HepG2 (cell line): ENCODE results near the gene MT1M. TPM values are rescaled to one million over a fixed set of nuclear protein-coding genes. Genes with fewer than 3 reads are reported as not detected.

Experiments
- ATAC-seq: fragments of 200-7000 bp; cut with Tn5 transposase; 3 replicates; pipeline ENCODE4 v1.9.1; 2020; ENCODE audit warnings: mild to moderate bottlenecking, moderate library complexity
- BruUV-seq: library from RNA; stranded (reverse); fragments of 400-500 nt; replicated peaks from 2 replicates; lab custom pipeline; 2021; lab: Mats Ljungman, UMichigan
- CTCF ChIA-PET: fragments of 300-600 bp; formaldehyde crosslinking; extraction: SDS; loops from one replicate; lab custom pipeline; 2021; ENCODE audit warnings: low total read pairs, inconsistent platforms, low intra/inter-chr PET ratio; lab: Yijun Ruan, JAX
- POLR2A ChIA-PET: fragments of 350-600 bp; sonication (Branson Sonifier 250); formaldehyde crosslinking; loops from one replicate; lab custom pipeline; 2020; ENCODE audit warnings: antibody characterized with exemption, inconsistent platforms; lab: Yijun Ruan, JAX
- DNase-seq: peaks from one replicate; pipeline ENCODE4 v3.0.0-alpha.2; 2015; ENCODE audit warnings: low spot score
- FAIRE-seq: peaks from 3 replicates; lab custom pipeline; 2011; peaks lifted over from hg19 to GRCh38; lab: Jason Lieb, UNC
- H2AFZ ChIP-seq: one replicate; pipeline ENCODE4 v1.6.1; 2011; ENCODE audit warnings: low read length, inconsistent platforms
- H3K27ac ChIP-seq: fragments of 300-600 bp; 3 replicates; pipeline ENCODE4 v1.8.0; 2011; ENCODE audit warnings: mixed run types, mild to moderate bottlenecking, mixed read lengths, low read length, inconsistent platforms; ENCODE audit not compliant: insufficient read depth; ENCODE audit errors: extremely low read length
- H3K27me3 ChIP-seq, 2 experiments: fragments of 200-600 bp in 1 of 2; 2 replicates in 1 of 2; 3 replicates in 1 of 2; pipeline versions ENCODE4 v1.6.0 to v1.8.0; 2011; ENCODE audit warnings: low read length in 2 of 2, mild to moderate bottlenecking in 2 of 2, moderate library complexity in 2 of 2, inconsistent platforms in 1 of 2; ENCODE audit not compliant: insufficient read depth in 2 of 2, control insufficient read depth in 1 of 2
- H3K36me3 ChIP-seq, 2 experiments: fragments of 200-600 bp in 1 of 2; replicated peaks in 1 of 2; 2 replicates in 1 of 2; 3 replicates in 1 of 2; pipeline versions ENCODE4 v1.5.1 to v1.8.0; 2011; ENCODE audit warnings: low read length in 2 of 2, inconsistent platforms in 1 of 2; ENCODE audit not compliant: insufficient read depth in 2 of 2, control insufficient read depth in 1 of 2
- H3K4me1 ChIP-seq: 2 replicates; pipeline ENCODE4 v1.5.1; 2012; ENCODE audit warnings: low read length, inconsistent platforms; ENCODE audit not compliant: insufficient read depth
- H3K4me2 ChIP-seq: 2 replicates; pipeline ENCODE4 v1.6.0; 2011; ENCODE audit warnings: low read depth, low read length, inconsistent platforms
- H3K4me3 ChIP-seq, 3 experiments: fragments of 200-600 bp in 1 of 3; sonication (generic), shearing (Covaris generic) in 1 of 3; replicated peaks in 1 of 3; 2 replicates each; pipeline ENCODE4 v1.5.1; 2011 to 2016; ENCODE audit warnings: low read length in 3 of 3, inconsistent platforms in 2 of 3, low read depth in 2 of 3, mild to moderate bottlenecking in 2 of 3, control low read depth in 1 of 3, mixed read lengths in 1 of 3; ENCODE audit not compliant: insufficient read depth in 1 of 3
- H3K79me2 ChIP-seq: one replicate; pipeline ENCODE4 v1.6.1; 2011; ENCODE audit warnings: low read length, inconsistent platforms; ENCODE audit not compliant: insufficient read depth
- H3K9ac ChIP-seq: 2 replicates; pipeline ENCODE4 v1.6.0; 2011; ENCODE audit warnings: mild to moderate bottlenecking, low read depth, low read length, inconsistent platforms; ENCODE audit not compliant: insufficient read depth
- H3K9me3 ChIP-seq: 2 replicates; pipeline ENCODE4 v1.5.1; 2012; ENCODE audit warnings: mild to moderate bottlenecking, low read length
- H4K20me1 ChIP-seq: 2 replicates; pipeline ENCODE4 v1.6.0; 2011; ENCODE audit warnings: inconsistent platforms, mild to moderate bottlenecking, low read length, moderate library complexity; ENCODE audit not compliant: insufficient read depth
- FOSL2 ChIP-seq: sonication (generic); formaldehyde crosslinking; IDR thresholded peaks from 2 replicates; pipeline ENCODE4 v1.4.0; 2020; ENCODE audit warnings: missing genetic modification reagents
- HNRNPUL1 ChIP-seq: fragments of 200-400 bp; formaldehyde crosslinking; IDR thresholded peaks from 2 replicates; pipeline ENCODE4 v1.6.1; 2017; ENCODE audit warnings: low read depth, mild to moderate bottlenecking, low read length, moderate library complexity
- HOXA5 ChIP-seq: sonication (generic); formaldehyde crosslinking; IDR thresholded peaks from 2 replicates; pipeline ENCODE4 v1.4.0; 2020; ENCODE audit warnings: missing genetic modification reagents
- MLLT10 ChIP-seq: sonication (generic); formaldehyde crosslinking; IDR thresholded peaks from 2 replicates; pipeline ENCODE4 v1.4.0; 2020; ENCODE audit warnings: missing genetic modification reagents
- NRL ChIP-seq: sonication (generic); formaldehyde crosslinking; IDR thresholded peaks from 2 replicates; pipeline ENCODE4 v1.5.0; 2020; ENCODE audit warnings: missing genetic modification reagents, mild to moderate bottlenecking, moderate library complexity, borderline replicate concordance
- ONECUT2 ChIP-seq: sonication (generic); formaldehyde crosslinking; IDR thresholded peaks from 2 replicates; pipeline ENCODE4 v1.4.0; 2020; ENCODE audit warnings: missing genetic modification reagents
- REPIN1 ChIP-seq: sonication (generic); formaldehyde crosslinking; IDR thresholded peaks from 2 replicates; pipeline ENCODE4 v1.8.0; 2022; ENCODE audit warnings: missing genetic modification reagents, low read depth, mild to moderate bottlenecking, borderline replicate concordance
- TGIF2 ChIP-seq: IDR thresholded peaks from 2 replicates; pipeline ENCODE4 v1.6.1; 2016; ENCODE audit warnings: control low read depth, missing compliant biosample characterization
- ZNF205 ChIP-seq: IDR thresholded peaks from 2 replicates; pipeline ENCODE4 v1.6.1; 2018; ENCODE audit warnings: missing biosample characterization, missing genetic modification reagents
- WGBS: methylation state at CpG from one replicate; pipeline ENCODE4 v1.1.6; 2017; ENCODE audit warnings: low lambda C conversion rate; 5-methylcytosine and 5-hydroxymethylcytosine counted together
- in situ Hi-C: cut with HindIII; loops from 2 replicates; pipeline ENCODE4 v1.10.0; 2017; ENCODE audit warnings: low pct_unique_long_range_greater_than_20kb; ENCODE audit not compliant: extremely low pct_ligation_motif_present
- intact Hi-C: fragments of 100-400 bp; cut with micrococcal nuclease; formaldehyde crosslinking; loops from one replicate; pipeline ENCODE4 v1.10.0; 2022; ENCODE audit not compliant: unreplicated experiment
- polyA plus RNA-seq, 8 experiments: library from polyadenylated mRNA; depleted of rRNA in 3 of 8; stranded (reverse) in 7 of 8; unstranded in 1 of 8; fragments of >200 nt; fragmentation: Illumina TruSeq in 4 of 8; extraction: Trizol in 4 of 8; gene quantifications; 2 replicates each; pipeline versions ENCODE4 v1.2.1 to v1.2.3, GENCODE V29; 2011 to 2016; ENCODE audit warnings: low read depth in 4 of 8, missing spikeins in 1 of 8, mixed read lengths in 1 of 8; ENCODE audit not compliant: insufficient read depth in 1 of 8
- total RNA-seq, 5 experiments: library from RNA; depleted of rRNA; stranded (reverse); fragments of >200 nt; fragmentation: Illumina TruSeq; extraction: Trizol; gene quantifications; 2 replicates each; pipeline ENCODE4 v1.2.3, GENCODE V29; 2016; ENCODE audit warnings: low read depth in 1 of 5

The MT1M gene
- total and polyA plus RNA-seq, 2 of the 13 experiments (the other 11 are each of a cell fraction or from before 2014, with no cell fraction given) = 4.6 TPM; not detected in 1

DNA sequence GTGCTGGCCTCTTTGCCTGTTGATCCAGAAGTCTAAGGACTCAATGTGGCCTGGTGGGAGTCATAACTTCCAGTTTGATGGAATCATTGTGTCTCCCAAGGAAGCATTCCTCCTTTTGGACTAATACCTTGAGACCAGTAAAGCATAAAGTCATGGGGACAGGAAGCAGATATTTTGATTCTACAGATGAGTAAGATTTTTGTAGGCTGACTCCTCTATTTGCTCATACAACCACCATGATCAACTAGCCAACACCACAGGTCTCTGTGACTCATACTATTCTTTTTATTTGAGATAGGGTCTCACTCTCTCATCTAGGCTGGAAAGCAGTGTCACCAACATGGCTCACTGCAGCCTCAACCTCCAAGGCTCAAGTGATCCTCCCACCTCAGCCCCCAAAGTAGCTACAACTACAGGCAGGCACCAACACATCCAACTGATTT is 17.9 kb upstream of the MT1M start:
- TF ChIP-seq FOSL2 (peak; percentile 28), HOXA5 (no peak)
- TF ChIP-seq, all 625 proteins: peak for 1
- Histone ChIP-seq H3K36me3 (no peaks in the 10 kb centered on the region), H3K9ac (no peak overlapping the region), H2AFZ (no peak overlapping the region), H3K27me3 (peaks cover 11 to 30% of the 10 kb centered on the region in 2 experiments; a peak in 4 of 5 replicates), H3K9me3 (no peaks in the 10 kb centered on the region), H3K4me2 (no peak overlapping the region), H3K4me1 (peaks cover 34% of the 10 kb centered on the region), H3K79me2 (no peaks in the 10 kb centered on the region), H4K20me1 (no peaks in the 10 kb centered on the region), H3K27ac (no peak overlapping the region), H3K4me3 (no peak overlapping the region)
- ATAC-seq = no peak
- intact Hi-C loops (no loop called here), in situ Hi-C loops (no loop called here)
- POLR2A ChIA-PET = interaction anchor here (1.5 kb wide), 1 partner anchor 11 kb away, joined by 6 read pairs; the partner anchor contains the start of gene MT1E
- BruUV-seq = no TSS peak
- CTCF ChIA-PET = no interaction called here
- DNase-seq = peak; percentile 39
- no peak for FAIRE-seq

DNA sequence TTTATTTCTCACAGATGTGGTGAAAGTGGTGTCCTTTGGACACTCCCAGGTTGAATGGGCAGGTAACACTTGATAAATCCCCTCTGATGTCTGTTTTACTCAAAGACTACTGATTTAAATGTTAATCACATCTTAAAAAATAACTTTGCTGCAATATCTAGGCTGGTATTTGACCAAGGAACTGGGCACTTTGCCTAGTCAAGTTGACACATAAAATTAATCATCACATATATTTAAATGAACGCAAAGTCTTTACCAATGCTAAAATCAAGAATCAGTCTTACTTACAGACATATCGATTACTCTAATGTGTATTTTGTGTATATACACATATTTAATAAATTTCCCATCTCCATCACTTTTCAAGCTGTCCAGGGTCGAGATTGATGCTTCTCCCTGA is 17.1 kb upstream of the MT1M start:
- DNase-seq = no peak
- CTCF ChIA-PET = no interaction called here
- Histone ChIP-seq H3K27ac (no peak overlapping the region), H3K9me3 (no peaks in the 10 kb centered on the region), H3K9ac (no peak overlapping the region), H3K27me3 (peaks cover 11 to 33% of the 10 kb centered on the region in 2 experiments; a peak in 4 of 5 replicates), H4K20me1 (no peaks in the 10 kb centered on the region), H3K4me2 (no peak overlapping the region), H3K4me1 (peaks cover 26% of the 10 kb centered on the region), H3K4me3 (no peak overlapping the region), H3K36me3 (no peaks in the 10 kb centered on the region), H3K79me2 (no peaks in the 10 kb centered on the region), H2AFZ (no peak overlapping the region)
- intact Hi-C loops (no loop called here), in situ Hi-C loops (no loop called here)
- TF ChIP-seq NRL (CRISPR knock-in tag) (no peak), ZNF205 (CRISPR knock-in tag) (no peak), HNRNPUL1 (no peak), MLLT10 (CRISPR knock-in tag) (no peak), ONECUT2 (CRISPR knock-in tag) (no peak), TGIF2 (CRISPR knock-in tag) (no peak), REPIN1 (CRISPR knock-in tag) (no peak)
- POLR2A ChIA-PET = interaction anchor here (1.5 kb wide), 1 partner anchor 10 kb away, joined by 6 read pairs; the partner anchor contains the start of gene MT1E
- ATAC-seq = no peak
- no TSS peak for BruUV-seq
- 47% methylated on average over 3 of the region's 3 CpGs for WGBS
- no peak for FAIRE-seq
